Naive thymus-derived CD4-positive, alpha-beta T cell (primary cell): Measurements from ENCODE around the gene TMCC2. TPM values are rescaled to one million over a fixed set of nuclear protein-coding genes. Genes with fewer than 3 reads are reported as not detected.
A peak's percentile ranks its signal among the peaks of the same experiment; 100 is the strongest.

Experiments used
- ATAC-seq: fragments of 150-1000 bp; cut with Tn5 transposase; 2 replicates; pipeline ENCODE4 v1.10.0; 2021; ENCODE audit warnings: mild to moderate bottlenecking, moderate library complexity
- CTCF ChIA-PET: fragments of 350-600 bp; sonication (Branson Sonifier 250); formaldehyde crosslinking; loops from one replicate; lab custom pipeline; 2021; ENCODE audit warnings: antibody characterized with exemption; lab: Charles Lee
- POLR2A ChIA-PET: fragments of 350-600 bp; sonication (Branson Sonifier 250); formaldehyde crosslinking; loops from one replicate; lab custom pipeline; 2021; ENCODE audit warnings: antibody characterized with exemption, inconsistent platforms; lab: Charles Lee
- DNase-seq, 9 donors: peaks; one replicate each; pipeline versions ENCODE4 v3.0.0 to v3.0.0-alpha.2; 2020 to 2022; ENCODE audit warnings: mixed read lengths in 1 of 9
- H3K27ac ChIP-seq: one replicate; pipeline ENCODE4 v1.7.0; 2013; ENCODE audit warnings: mild to moderate bottlenecking, low read depth, low read length, moderate library complexity
- H3K27me3 ChIP-seq, 2 donors: one replicate each; pipeline ENCODE4 v1.7.0; 2013; ENCODE audit warnings: low read length in 2 of 2, mild to moderate bottlenecking in 2 of 2, moderate library complexity in 2 of 2; ENCODE audit not compliant: control insufficient read depth in 2 of 2, insufficient read depth in 2 of 2
- H3K36me3 ChIP-seq, 3 experiments: 1 replicate in 2 of 3; 2 replicates in 1 of 3; pipeline ENCODE4 v1.7.0; 2013; ENCODE audit warnings: low read length in 3 of 3, mild to moderate bottlenecking in 3 of 3, moderate library complexity in 1 of 3; ENCODE audit not compliant: insufficient read depth in 3 of 3, control insufficient read depth in 2 of 3
- H3K4me1 ChIP-seq, 2 donors: one replicate each; pipeline ENCODE4 v1.7.0; 2013; ENCODE audit warnings: low read length in 2 of 2, mild to moderate bottlenecking in 2 of 2, moderate library complexity in 1 of 2; ENCODE audit not compliant: control insufficient read depth in 2 of 2, insufficient read depth in 2 of 2
- H3K4me3 ChIP-seq: 2 replicates; pipeline ENCODE4 v1.7.0; 2013; ENCODE audit warnings: mild to moderate bottlenecking, low read length
- H3K9me3 ChIP-seq, 3 experiments: 1 replicate in 2 of 3; 2 replicates in 1 of 3; pipeline ENCODE4 v1.7.0; 2013; ENCODE audit warnings: low read length in 3 of 3; ENCODE audit not compliant: control insufficient read depth in 2 of 3
- H3K27ac Mint-ChIP-seq, 9 donors: one replicate each; pipeline ENCODE4 v1.8.0; 2020 to 2022; ENCODE audit warnings: mixed read lengths in 9 of 9, mild to moderate bottlenecking in 8 of 9, moderate library complexity in 5 of 9, inconsistent platforms in 2 of 9
- H3K27me3 Mint-ChIP-seq, 5 donors: one replicate each; pipeline ENCODE4 v1.8.0; 2021 to 2022; ENCODE audit warnings: mixed read lengths in 5 of 5, mild to moderate bottlenecking in 1 of 5
- H3K36me3 Mint-ChIP-seq, 5 donors: one replicate each; pipeline ENCODE4 v1.8.0; 2020 to 2022; ENCODE audit warnings: mixed read lengths in 5 of 5, mild to moderate bottlenecking in 3 of 5, inconsistent platforms in 1 of 5
- H3K4me1 Mint-ChIP-seq, 7 donors: one replicate each; pipeline ENCODE4 v1.8.0; 2020 to 2022; ENCODE audit warnings: mixed read lengths in 7 of 7, mild to moderate bottlenecking in 3 of 7, inconsistent platforms in 1 of 7
- H3K4me3 Mint-ChIP-seq, 10 donors: one replicate each; pipeline ENCODE4 v1.8.0; 2020 to 2022; ENCODE audit warnings: mild to moderate bottlenecking in 10 of 10, mixed read lengths in 10 of 10, moderate library complexity in 6 of 10, inconsistent platforms in 2 of 10
- H3K9me3 Mint-ChIP-seq, 11 donors: one replicate each; pipeline ENCODE4 v1.8.0; 2020 to 2022; ENCODE audit warnings: mixed read lengths in 11 of 11, mild to moderate bottlenecking in 4 of 11, inconsistent platforms in 1 of 11, moderate library complexity in 1 of 11
- intact Hi-C, 2 donors: fragments of 100-400 bp; cut with micrococcal nuclease; formaldehyde crosslinking; loops; one replicate each; pipeline ENCODE4 v1.15.1; 2023
- polyA plus RNA-seq, 2 donors: library from polyadenylated mRNA; unstranded; fragments of 300-500 nt; fragmentation: Illumina TruSeq; gene quantifications; one replicate each; pipeline ENCODE4 v1.2.3, GENCODE V29; 2021
- total RNA-seq, 6 experiments: library from RNA in 5 of 6; stranded (reverse) in 5 of 6; gene quantifications; 1 replicate in 5 of 6; 2 replicates in 1 of 6; pipeline ENCODE4 v1.2.3 and lab custom pipeline; 2021 to 2026

Gene TMCC2
- total and polyA plus RNA-seq, 7 experiments from 2014 or later: 0.30 to 3.6 (median 1.3) TPM

DNA sequence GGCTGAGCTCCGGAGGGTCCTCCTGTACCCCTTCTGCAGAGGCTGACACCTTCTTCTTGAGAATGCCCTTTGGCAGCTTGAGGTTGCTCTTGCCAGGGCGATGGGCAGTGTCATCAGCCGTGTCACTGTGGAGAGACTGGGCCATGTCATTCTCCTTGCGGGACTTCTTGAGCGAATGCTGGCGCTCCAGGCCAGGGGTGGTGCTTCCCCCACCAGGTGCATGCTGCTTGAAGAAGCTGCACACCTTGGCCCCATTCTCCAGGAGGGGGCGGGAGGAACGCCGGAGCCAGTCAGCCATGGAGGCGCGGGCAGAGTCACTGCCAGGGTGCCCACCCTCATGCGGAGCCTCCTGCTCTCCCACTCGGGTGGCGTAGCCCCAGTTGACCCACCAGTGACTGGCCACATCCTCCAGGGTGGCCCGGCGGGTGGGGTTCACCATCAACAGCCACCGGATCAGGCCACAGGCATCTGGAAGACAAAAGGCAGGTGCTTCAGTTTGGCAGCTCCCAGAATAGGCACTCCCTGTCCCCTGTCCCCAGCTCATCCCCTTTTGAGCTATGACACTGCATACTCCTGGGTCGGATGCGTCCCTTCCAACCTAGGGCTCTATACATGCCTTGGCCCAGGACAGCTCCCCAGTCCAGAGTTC lies 76.4 kb downstream of the TMCC2 start:
- H3K27ac Mint-ChIP-seq: peak overlapping the region; percentile 24 to 90 (median 80)

DNA sequence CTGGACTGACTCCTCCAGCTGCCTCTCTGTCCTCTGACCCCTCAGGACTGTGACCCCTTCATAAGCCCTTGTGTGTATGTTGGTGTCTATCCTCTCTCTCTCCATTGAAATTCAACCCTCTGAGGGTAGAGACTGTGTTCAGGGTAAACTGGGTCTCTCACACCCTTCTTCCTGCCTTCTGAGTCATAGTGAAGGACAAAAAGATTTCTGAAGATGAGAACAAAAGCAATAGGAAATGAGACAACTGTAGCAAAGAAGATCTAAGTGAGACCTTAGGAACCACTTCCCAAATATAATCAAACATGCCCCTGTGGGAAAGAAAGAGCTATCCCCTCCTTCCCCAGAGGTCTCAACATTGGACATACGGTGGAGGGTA lies 76.9 kb downstream of the TMCC2 start:
- CTCF ChIA-PET: interaction anchor here (1.1 to 4.0 kb wide), 3 partner anchors 29 to 33 kb away, joined by 3 to 12 read pairs (median 3); no protein-coding TSS in a partner anchor
- ATAC-seq: no peak
- H3K27ac ChIP-seq: peak overlapping the region; percentile 3
- POLR2A ChIA-PET: interaction anchor here (0.8 to 1.9 kb wide), 5 partner anchors 11 to 31 kb away, joined by 3 to 10 read pairs (median 4); no protein-coding TSS in a partner anchor
- peaks cover 0 to 63% (median 38%) of the 10 kb centered on the region in 5 donors for H3K36me3 Mint-ChIP-seq
- H3K9me3 ChIP-seq: no peaks in the 10 kb centered on the region
- peak overlapping the region in 2 of 10 donors; percentile 20 to 26 for H3K4me3 Mint-ChIP-seq
- H3K4me3 ChIP-seq: no peak overlapping the region
- DNase-seq: no peak
- H3K4me1 ChIP-seq: peaks cover 0 to 21% of the 10 kb centered on the region in 2 donors
- no peaks in the 10 kb centered on the region for H3K9me3 Mint-ChIP-seq
- H3K36me3 ChIP-seq: peaks cover 30 to 84% (median 38%) of the 10 kb centered on the region in 3 experiments
- H3K4me1 Mint-ChIP-seq: peaks cover 29 to 73% (median 59%) of the 10 kb centered on the region in 7 donors
- no peaks in the 10 kb centered on the region for H3K27me3 ChIP-seq
- intact Hi-C loops: loop anchor here in 1 of 2 donors (1.0 kb wide), 1 partner anchor 9 kb away; no protein-coding TSS in a partner anchor
- H3K27me3 Mint-ChIP-seq: no peaks in the 10 kb centered on the region
- H3K27ac Mint-ChIP-seq: peak overlapping the region; percentile 24 to 90 (median 83)

More for the DNA sequence above, 76.4 kb downstream of the TMCC2 start:
- DNase-seq (no peak), ATAC-seq (no peak)
- Histone ChIP-seq H3K4me1 (peaks cover 0 to 21% of the 10 kb centered on the region in 2 donors), H3K27me3 (no peaks in the 10 kb centered on the region), H3K36me3 (peaks cover 30 to 78% (median 38%) of the 10 kb centered on the region in 3 experiments), H3K9me3 (no peaks in the 10 kb centered on the region), H3K4me3 (no peak overlapping the region), H3K27ac (no peak overlapping the region)
- Mint-ChIP-seq H3K4me1 (peaks cover 29 to 71% (median 55%) of the 10 kb centered on the region in 7 donors), H3K9me3 (no peaks in the 10 kb centered on the region), H3K27me3 (no peaks in the 10 kb centered on the region), H3K36me3 (peaks cover 0 to 60% (median 38%) of the 10 kb centered on the region in 5 donors), H3K4me3 (peak overlapping the region in 1 of 10 donors; percentile 20)
- ChIA-PET CTCF (interaction anchor here (1.0 to 4.0 kb wide), 6 partner anchors 9 to 32 kb away, joined by 3 to 12 read pairs (median 3); no protein-coding TSS in a partner anchor), POLR2A (interaction anchor here (0.8 to 2.5 kb wide), 8 partner anchors 10 to 31 kb away, joined by 3 to 10 read pairs (median 5); no protein-coding TSS in a partner anchor)
- intact Hi-C loops: loop anchor here in 1 of 2 donors (1.0 kb wide), 1 partner anchor 9 kb away; no protein-coding TSS in a partner anchor

DNA sequence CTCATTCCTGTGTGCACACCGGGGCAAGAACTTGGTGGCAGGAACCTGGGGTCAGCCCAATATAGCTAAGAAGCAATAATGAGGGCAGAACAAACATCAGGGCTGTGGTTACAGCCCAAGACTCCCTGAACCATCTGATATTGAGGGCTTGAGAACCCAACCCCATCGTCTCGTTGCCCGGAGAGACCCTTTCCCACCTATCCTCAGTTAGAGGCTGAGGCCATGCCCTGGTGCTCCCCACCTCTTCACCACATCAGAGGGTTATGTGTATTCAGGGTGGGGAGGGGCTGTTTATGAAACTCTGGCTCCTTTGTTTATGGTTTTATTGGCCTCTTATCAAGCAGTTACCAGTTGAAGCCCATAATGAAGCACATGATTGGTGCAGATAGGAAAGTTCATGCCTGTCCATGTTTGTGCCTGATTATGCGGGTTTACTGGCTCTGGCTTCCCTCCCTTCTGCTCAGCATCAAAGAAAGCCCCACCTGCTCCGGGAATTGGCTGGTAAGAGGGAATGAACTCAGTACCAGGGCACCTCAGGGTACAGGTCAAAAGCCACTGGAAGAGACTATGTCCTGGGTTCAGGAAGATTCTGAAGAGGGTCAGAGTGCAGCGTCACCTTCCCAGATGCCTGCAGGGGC lies 79.3 kb downstream of the TMCC2 start:
- ChIA-PET CTCF (interaction anchor here (1.3 kb wide), 1 partner anchor 12 kb away, joined by 3 read pairs; no protein-coding TSS in a partner anchor), POLR2A (interaction anchor here (1.0 to 3.1 kb wide), 8 partner anchors 9 to 21 kb away, joined by 4 to 15 read pairs (median 5); partner anchors contain the start of gene NUAK2)
- Mint-ChIP-seq H3K4me1 (peaks cover 39 to 78% (median 72%) of the 10 kb centered on the region in 7 donors), H3K27ac (peak overlapping the region in 8 of 9 donors; percentile 65 to 87 (median 78)), H3K36me3 (peaks cover 12 to 78% (median 45%) of the 10 kb centered on the region in 5 donors), H3K4me3 (no peak overlapping the region), H3K9me3 (no peaks in the 10 kb centered on the region), H3K27me3 (no peaks in the 10 kb centered on the region)
- Histone ChIP-seq H3K4me3 (no peak overlapping the region), H3K4me1 (peaks cover 9 to 40% of the 10 kb centered on the region in 2 donors), H3K36me3 (peaks cover 47 to 97% (median 55%) of the 10 kb centered on the region in 3 experiments), H3K27me3 (no peaks in the 10 kb centered on the region), H3K9me3 (no peaks in the 10 kb centered on the region), H3K27ac (peak overlapping the region; percentile 34)
- intact Hi-C loops: no loop called here
- ATAC-seq: no peak
- no peak for DNase-seq

DNA sequence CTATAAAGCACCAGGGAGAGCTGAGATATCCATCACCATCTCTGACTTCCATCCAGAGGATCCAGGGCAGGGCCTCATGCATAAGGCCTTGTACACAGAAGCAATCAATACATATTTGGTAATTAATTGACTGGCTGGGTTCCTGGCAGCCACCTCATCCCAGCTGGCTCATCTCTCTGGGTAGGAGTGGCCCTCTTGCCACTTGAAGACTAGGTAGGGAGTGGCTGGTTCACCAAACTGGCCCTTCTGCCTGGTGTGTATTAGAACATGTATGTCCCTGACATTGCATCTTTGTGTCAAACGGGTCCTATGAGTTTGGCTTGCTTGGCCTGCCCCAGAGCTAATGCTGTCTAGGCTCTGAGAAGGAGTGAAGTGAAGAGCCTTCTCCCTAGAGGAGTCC lies 82.0 kb downstream of the TMCC2 start:
- ATAC-seq: no peak
- Mint-ChIP-seq H3K4me1 (peaks cover 57 to 96% (median 91%) of the 10 kb centered on the region in 7 donors), H3K27me3 (no peaks in the 10 kb centered on the region), H3K9me3 (no peaks in the 10 kb centered on the region), H3K27ac (peak overlapping the region in 8 of 9 donors; percentile 51 to 99 (median 82)), H3K4me3 (no peak overlapping the region), H3K36me3 (peaks cover 12 to 63% (median 39%) of the 10 kb centered on the region in 5 donors)
- ChIA-PET POLR2A (interaction anchor here (0.6 to 28.6 kb wide), 4 partner anchors 8 to 273 kb away, joined by 3 to 1119 read pairs (median 9); partner anchors contain the start of gene NUAK2), CTCF (interaction anchor here (1.2 to 21.8 kb wide), 2 partner anchors 15 to 30 kb away, joined by 3 to 955 read pairs; no protein-coding TSS in a partner anchor)
- intact Hi-C loops: no loop called here
- Histone ChIP-seq H3K9me3 (no peaks in the 10 kb centered on the region), H3K36me3 (peaks cover 47 to 74% (median 51%) of the 10 kb centered on the region in 3 experiments), H3K4me3 (no peak overlapping the region), H3K27me3 (no peaks in the 10 kb centered on the region), H3K4me1 (peaks cover 31 to 66% of the 10 kb centered on the region in 2 donors), H3K27ac (peak overlapping the region; percentile 34)
- no peak for DNase-seq

DNA sequence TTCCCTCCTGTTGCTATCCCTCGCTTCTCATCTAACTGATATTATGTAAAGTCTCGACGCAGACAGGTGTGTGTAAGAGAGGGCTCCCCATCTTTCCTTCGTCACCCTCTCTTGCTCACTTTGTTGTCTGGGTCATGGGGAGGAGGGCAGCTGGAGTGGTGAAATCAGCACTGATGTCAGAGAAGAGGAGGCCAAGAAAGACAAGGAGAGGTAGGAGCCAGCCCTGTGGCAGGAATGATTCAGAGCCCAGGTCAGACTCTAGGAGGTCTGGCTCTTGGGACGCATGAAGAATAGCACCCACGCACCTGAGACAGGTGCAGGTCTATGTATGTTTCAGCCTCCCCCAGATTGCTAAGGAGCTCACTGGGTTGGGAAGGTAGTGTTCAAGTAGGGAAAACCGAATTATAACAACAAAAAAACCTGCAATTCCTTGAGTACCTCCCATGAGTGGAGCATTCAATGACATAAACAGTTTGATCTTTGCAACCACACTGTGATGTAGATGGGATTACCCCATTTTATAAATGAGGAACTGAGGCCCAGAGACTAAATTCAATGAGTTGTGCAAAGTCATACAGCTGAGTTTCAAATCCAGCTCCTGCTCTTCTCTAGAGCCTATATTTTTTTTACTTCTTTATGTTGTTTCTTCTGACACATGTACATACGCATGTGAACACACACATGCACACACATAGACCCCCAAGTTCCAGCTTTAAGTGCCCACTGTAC lies 83.4 kb downstream of the TMCC2 start:
- intact Hi-C loops: no loop called here
- H3K36me3 ChIP-seq: peaks cover 44 to 62% (median 45%) of the 10 kb centered on the region in 3 experiments
- CTCF ChIA-PET: interaction anchor here (1.5 to 21.8 kb wide), 2 partner anchors 32 to 54 kb away, joined by 4 to 955 read pairs; no protein-coding TSS in a partner anchor
- peaks cover 12 to 55% (median 28%) of the 10 kb centered on the region in 5 donors for H3K36me3 Mint-ChIP-seq
- H3K4me3 ChIP-seq: no peak overlapping the region
- POLR2A ChIA-PET: interaction anchor here (0.6 to 28.6 kb wide), 7 partner anchors 11 to 130 kb away, joined by 3 to 1119 read pairs (median 5); partner anchors contain the start of gene NUAK2
- no peaks in the 10 kb centered on the region for H3K9me3 Mint-ChIP-seq
- H3K4me3 Mint-ChIP-seq: peak overlapping the region in 8 of 10 donors; percentile 4 to 97 (median 36)
- no peaks in the 10 kb centered on the region for H3K27me3 Mint-ChIP-seq
- peaks cover 31 to 73% of the 10 kb centered on the region in 2 donors for H3K4me1 ChIP-seq
- H3K27ac Mint-ChIP-seq: peak overlapping the region in 8 of 9 donors; percentile 36 to 99 (median 94)
- no peaks in the 10 kb centered on the region for H3K9me3 ChIP-seq
- DNase-seq (no peak), ATAC-seq (peak; percentile 47)
- no peaks in the 10 kb centered on the region for H3K27me3 ChIP-seq
- peaks cover 63 to 98% (median 94%) of the 10 kb centered on the region in 7 donors for H3K4me1 Mint-ChIP-seq
- peak overlapping the region; percentile 89 for H3K27ac ChIP-seq
